Duodenal mucosa (tissue), 2 donors: ENCODE measurements around the gene DCK.
A peak's percentile ranks its signal among the peaks of the same experiment; 100 is the strongest.

ENCODE experiments used
- H3K27ac ChIP-seq: one replicate; pipeline ENCODE4 v1.7.0; 2013; ENCODE audit warnings: low read depth, low read length
- H3K27me3 ChIP-seq, 2 donors: one replicate each; pipeline ENCODE4 v1.7.0; 2013; ENCODE audit warnings: low read length in 2 of 2, control low read depth in 1 of 2; ENCODE audit not compliant: insufficient read depth in 2 of 2, control insufficient read depth in 1 of 2
- H3K36me3 ChIP-seq, 2 donors: one replicate each; pipeline ENCODE4 v1.7.0; 2013; ENCODE audit warnings: low read length in 2 of 2, control low read depth in 1 of 2; ENCODE audit not compliant: insufficient read depth in 2 of 2, control insufficient read depth in 1 of 2
- H3K4me1 ChIP-seq, 2 donors: one replicate each; pipeline ENCODE4 v1.7.0; 2013; ENCODE audit warnings: low read length in 2 of 2, control low read depth in 1 of 2; ENCODE audit not compliant: insufficient read depth in 2 of 2, control insufficient read depth in 1 of 2
- H3K4me3 ChIP-seq, 2 donors: one replicate each; pipeline ENCODE4 v1.7.0; 2013; ENCODE audit warnings: low read length in 2 of 2, low read depth in 1 of 2
- H3K9ac ChIP-seq, 2 donors: one replicate each; pipeline ENCODE4 v1.7.0; 2013; ENCODE audit warnings: low read length in 2 of 2, low read depth in 1 of 2
- H3K9me3 ChIP-seq, 2 donors: one replicate each; pipeline ENCODE4 v1.7.0; 2013; ENCODE audit warnings: low read length in 2 of 2, control low read depth in 1 of 2; ENCODE audit not compliant: control insufficient read depth in 1 of 2

DCK gene

DNA sequence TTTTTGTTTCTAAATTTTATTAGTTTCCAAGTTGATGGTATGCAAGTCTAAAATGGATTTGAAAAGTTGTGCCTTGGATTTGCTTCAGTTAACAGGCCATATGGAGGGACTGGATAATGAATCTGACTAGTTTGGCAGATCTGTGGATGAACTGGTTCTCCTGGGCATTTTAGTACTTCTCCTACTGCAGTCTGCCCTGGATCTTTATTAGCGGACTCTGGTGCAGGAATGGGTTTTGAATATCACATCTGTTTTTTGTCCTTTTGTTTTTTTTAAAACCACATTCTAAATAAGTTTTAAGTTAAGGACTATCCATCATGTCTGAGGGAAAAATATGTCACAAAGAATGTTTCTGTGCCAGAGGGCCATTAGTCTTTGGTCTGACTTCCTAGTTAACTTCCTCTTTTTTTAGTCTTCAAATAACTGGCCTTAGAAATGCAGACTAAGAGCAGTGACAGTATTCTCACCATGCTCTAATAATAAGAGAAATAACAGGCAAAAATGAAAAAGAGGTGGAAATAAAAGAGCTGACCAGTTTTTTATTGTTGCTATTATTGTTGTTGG is 13.9 kb upstream of the DCK start:
- H3K36me3 ChIP-seq, result no peaks in the 10 kb centered on the region
- H3K27ac ChIP-seq, result no peak overlapping the region
- H3K9me3 ChIP-seq, result no peaks in the 10 kb centered on the region
- no peak overlapping the region for H3K9ac ChIP-seq
- H3K4me1 ChIP-seq, result no peaks in the 10 kb centered on the region
- H3K4me3 ChIP-seq, result no peak overlapping the region
- H3K27me3 ChIP-seq, result no peaks in the 10 kb centered on the region

DNA sequence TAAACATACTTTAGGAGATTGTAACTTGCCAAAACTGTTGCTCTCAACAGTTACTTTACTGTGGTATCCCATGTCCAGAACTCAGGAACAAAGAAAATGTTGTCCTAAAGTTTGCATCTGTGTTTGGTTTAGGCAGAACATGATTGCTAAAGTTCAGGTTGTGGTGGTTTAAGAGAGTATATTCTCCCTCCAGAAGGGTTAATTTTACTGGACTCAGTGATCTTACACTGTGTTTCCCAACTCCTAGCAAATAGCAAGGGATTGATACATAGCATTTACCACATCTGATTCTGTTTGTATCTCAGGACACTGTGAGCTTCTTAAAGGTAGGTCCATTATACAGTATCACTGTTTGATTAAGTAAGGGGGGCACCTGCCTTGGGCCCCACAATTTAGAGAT is 13.3 kb upstream of the DCK start:
- Histone ChIP-seq H3K9ac (no peak overlapping the region), H3K27me3 (no peaks in the 10 kb centered on the region), H3K4me3 (no peak overlapping the region), H3K4me1 (no peaks in the 10 kb centered on the region), H3K9me3 (no peaks in the 10 kb centered on the region), H3K36me3 (no peaks in the 10 kb centered on the region), H3K27ac (no peak overlapping the region)

DNA sequence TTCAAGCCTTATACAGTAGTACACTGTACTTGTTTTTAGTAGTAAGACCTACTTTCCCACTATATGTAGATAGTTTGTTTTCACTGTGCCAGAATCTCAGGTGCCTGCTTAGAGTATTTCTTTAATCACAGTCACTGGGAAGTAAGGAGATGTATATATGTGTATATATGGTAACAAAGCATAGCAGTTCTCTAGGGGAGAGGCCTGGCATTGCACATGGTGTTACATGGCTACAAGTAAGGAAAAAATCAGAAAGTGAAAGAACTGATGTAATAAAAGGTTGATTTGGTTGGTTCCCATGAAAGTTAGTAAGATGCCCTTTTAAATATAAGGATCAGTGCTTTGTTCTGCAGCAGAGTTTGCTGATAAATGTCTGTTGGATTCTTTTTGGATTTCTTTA is 9.3 kb upstream of the DCK start:
- Histone ChIP-seq H3K27me3 (no peaks in the 10 kb centered on the region), H3K27ac (no peak overlapping the region), H3K36me3 (no peaks in the 10 kb centered on the region), H3K4me1 (no peaks in the 10 kb centered on the region), H3K9ac (no peak overlapping the region), H3K4me3 (no peak overlapping the region), H3K9me3 (no peaks in the 10 kb centered on the region)

DNA sequence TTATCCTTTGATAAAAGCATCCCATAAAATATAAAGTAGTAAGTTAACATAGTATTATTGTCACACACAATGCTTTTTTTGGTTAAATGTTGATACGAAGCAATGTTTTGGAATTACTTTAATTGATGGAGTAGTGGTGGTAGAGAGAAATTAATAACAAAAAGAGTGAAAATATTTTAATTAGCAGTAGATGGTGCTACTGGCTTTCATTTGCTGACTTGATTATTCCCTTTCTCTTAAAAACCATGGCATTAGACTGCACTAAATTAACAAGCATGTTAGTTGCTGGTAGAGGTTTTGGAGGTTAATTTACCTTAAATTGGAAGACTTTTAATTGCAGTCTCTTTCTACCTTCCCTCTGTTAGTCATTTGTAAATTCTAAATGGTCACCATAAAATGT is 8.9 kb upstream of the DCK start:
- no peaks in the 10 kb centered on the region for H3K9me3 ChIP-seq
- H3K27me3 ChIP-seq, result no peaks in the 10 kb centered on the region
- H3K4me3 ChIP-seq, result no peak overlapping the region
- no peaks in the 10 kb centered on the region for H3K36me3 ChIP-seq
- no peaks in the 10 kb centered on the region for H3K4me1 ChIP-seq
- no peak overlapping the region for H3K9ac ChIP-seq
- no peak overlapping the region for H3K27ac ChIP-seq

DNA sequence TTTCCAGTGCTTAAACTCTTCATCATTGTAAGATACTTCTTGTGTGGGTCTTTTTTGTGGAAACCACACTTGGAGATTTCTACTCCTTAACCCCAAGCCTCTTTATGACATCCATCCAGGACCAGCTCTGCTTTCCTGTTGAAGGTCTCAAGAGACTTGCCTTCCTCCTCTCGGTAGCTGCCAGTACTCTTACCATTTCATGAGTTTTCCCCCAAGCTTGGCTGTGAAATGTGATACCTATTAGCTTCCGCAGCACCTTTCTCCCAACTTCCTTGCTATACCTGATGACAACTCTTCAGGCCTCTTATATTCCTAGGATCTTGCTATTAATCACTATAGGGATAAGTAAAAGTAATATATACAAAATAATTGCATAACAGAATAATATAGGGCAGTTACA is 1.9 kb upstream of the DCK start:
- no peaks in the 10 kb centered on the region for H3K9me3 ChIP-seq
- no peak overlapping the region for H3K27ac ChIP-seq
- no peaks in the 10 kb centered on the region for H3K27me3 ChIP-seq
- peaks cover 17 to 30% of the 10 kb centered on the region in 2 donors for H3K4me1 ChIP-seq
- no peak overlapping the region for H3K9ac ChIP-seq
- H3K36me3 ChIP-seq, result no peaks in the 10 kb centered on the region
- no peak overlapping the region for H3K4me3 ChIP-seq

DNA sequence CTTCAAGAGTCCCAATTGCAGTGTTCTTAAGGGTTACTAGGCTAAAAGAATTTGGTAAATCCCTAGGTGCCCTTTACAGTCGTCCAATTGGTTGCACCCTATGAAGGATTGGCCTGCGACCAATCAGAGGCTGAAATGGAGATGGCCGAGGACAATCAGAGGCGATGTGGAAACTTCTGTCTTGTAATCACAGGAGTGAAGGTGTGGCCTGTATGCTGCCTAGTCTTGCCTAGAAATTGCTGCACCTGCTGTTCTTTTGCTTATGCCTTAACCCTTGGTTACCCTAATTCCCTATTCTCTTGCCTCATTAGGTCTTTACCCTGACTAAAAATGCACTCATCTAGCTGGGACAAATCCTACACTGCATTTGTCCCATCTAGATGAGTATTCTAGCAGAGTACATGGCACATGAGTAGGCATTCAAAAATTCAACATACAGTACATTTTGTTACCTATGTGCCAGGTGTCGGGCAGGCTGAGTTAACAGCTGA is 1.0 kb upstream of the DCK start:
- H3K9me3 ChIP-seq, result no peaks in the 10 kb centered on the region
- peak overlapping the region; percentile 87 to 91 for H3K9ac ChIP-seq
- peak overlapping the region; percentile 76 for H3K27ac ChIP-seq
- H3K4me1 ChIP-seq, result peaks cover 26 to 34% of the 10 kb centered on the region in 2 donors
- no peaks in the 10 kb centered on the region for H3K36me3 ChIP-seq
- no peaks in the 10 kb centered on the region for H3K27me3 ChIP-seq
- peak overlapping the region; percentile 89 to 98 for H3K4me3 ChIP-seq

DNA sequence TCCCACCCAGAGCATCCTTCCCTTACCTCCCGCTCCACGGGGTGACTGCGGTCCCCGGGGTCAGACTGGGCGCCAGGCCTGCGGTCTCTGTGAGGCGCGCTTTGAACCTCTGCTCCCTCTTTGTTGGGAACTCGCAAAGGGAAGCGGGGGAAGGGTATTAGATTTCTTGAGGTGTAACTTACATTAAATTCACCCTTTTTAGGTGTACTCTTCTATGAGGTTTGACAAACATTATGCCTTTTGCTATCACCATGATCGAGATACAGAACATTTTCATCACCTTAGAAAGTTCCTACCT is 569 bp downstream of the DCK start:
- H3K9ac ChIP-seq, result peak overlapping the region; percentile 87 to 91
- peaks cover 0 to 5% of the 10 kb centered on the region in 2 donors for H3K36me3 ChIP-seq
- no peaks in the 10 kb centered on the region for H3K27me3 ChIP-seq
- no peaks in the 10 kb centered on the region for H3K9me3 ChIP-seq
- no peak overlapping the region for H3K27ac ChIP-seq
- peaks cover 31 to 34% of the 10 kb centered on the region in 2 donors for H3K4me1 ChIP-seq
- H3K4me3 ChIP-seq, result peak overlapping the region; percentile 89 to 98

DNA sequence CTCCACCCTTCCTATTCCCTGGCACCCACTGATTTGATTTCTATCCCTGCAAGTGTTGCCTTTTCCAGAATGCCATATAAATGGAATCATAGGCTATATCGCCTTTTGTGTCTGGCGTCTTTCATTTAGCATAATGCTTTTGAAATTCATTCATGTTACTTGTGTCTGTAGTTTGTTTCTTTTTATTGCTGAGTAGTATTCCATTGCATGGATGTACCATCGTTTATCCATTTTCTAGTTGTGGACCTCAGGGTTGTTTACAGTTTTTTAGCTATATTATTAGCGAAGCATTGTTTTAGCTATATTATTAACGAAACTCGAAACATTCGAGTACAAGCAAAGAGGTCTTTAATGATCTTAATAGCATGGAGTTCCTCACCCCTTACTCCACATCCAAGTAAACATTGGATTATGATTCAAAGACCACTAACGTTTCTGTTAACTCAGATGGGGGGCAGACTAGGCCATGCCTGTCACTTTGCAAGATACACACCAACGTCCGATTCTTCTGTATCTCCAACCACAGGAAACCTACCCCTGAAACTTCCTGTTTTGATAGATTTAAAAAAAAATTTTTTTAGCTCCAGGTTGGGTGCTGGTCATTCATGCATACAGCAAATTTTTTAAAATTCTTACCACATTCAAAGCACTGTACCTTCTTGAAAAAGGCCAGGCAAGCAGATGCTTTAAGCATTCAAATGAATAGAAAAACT is 1.1 kb downstream of the DCK start:
- Histone ChIP-seq H3K27ac (no peak overlapping the region), H3K9me3 (no peaks in the 10 kb centered on the region), H3K27me3 (no peaks in the 10 kb centered on the region), H3K36me3 (peaks cover 0 to 8% of the 10 kb centered on the region in 2 donors), H3K4me3 (peak overlapping the region; percentile 89 to 98), H3K4me1 (peaks cover 31 to 34% of the 10 kb centered on the region in 2 donors), H3K9ac (peak overlapping the region; percentile 87 to 91)

DNA sequence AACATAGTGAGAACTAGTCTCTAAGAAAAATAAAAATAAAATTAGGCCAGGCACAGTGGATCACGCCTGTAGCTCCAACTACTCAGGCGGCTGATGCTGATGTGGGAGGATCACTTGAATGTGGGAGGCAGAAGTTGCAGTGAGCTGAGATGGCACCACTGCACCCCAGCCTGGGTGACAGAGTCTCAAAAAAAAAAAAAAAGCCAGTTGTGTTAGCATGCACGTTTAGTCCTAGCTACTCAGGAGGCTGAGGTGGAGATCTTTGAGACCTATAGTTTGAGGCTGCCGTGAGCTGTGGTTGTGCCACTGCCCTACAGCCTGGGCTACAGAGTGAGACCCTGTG is 2.5 kb downstream of the DCK start:
- Histone ChIP-seq H3K27ac (no peak overlapping the region), H3K9me3 (no peaks in the 10 kb centered on the region), H3K27me3 (no peaks in the 10 kb centered on the region), H3K9ac (no peak overlapping the region), H3K4me1 (peaks cover 31 to 34% of the 10 kb centered on the region in 2 donors), H3K4me3 (peak overlapping the region in 1 of 2 donors; percentile 98), H3K36me3 (peaks cover 0 to 8% of the 10 kb centered on the region in 2 donors)

DNA sequence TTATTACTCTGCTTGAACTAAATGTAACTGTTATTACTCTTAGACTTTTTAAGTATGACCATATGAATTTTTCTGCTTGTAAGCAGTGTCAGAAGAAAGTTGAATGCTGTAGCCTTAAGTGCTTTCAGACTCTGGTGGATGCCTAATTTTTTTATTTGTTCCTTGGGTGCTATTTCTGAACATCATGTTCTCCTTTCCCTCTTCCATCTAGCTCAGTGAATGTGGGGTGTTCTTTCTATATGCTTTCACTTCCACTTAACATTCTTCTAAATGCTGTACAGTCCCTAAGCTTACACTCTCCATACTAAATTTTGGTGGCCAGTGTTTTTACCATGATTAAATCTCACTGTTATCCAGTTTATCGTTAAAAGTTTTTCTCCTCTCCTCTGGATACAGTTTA is 3.6 kb downstream of the DCK start:
- Histone ChIP-seq H3K9me3 (no peaks in the 10 kb centered on the region), H3K9ac (no peak overlapping the region), H3K4me1 (peaks cover 31 to 34% of the 10 kb centered on the region in 2 donors), H3K27me3 (no peaks in the 10 kb centered on the region), H3K27ac (no peak overlapping the region), H3K36me3 (peaks cover 0 to 8% of the 10 kb centered on the region in 2 donors), H3K4me3 (no peak overlapping the region)
